ENCODE measurements around the gene SLC22A16. TPM values are rescaled to one million over a fixed set of nuclear protein-coding genes. Genes with fewer than 3 reads are reported as not detected.

SLC22A16 gene
- total and polyA plus RNA-seq, 10 of the 15 experiments (the other 5 are each of a cell fraction or from before 2014, with no cell fraction given): not detected

- Histone ChIP-seq H3K9ac (ENCODE audit: control insufficient read depth, insufficient read depth, low read length) (no peak overlapping the region), H3K4me1 (ENCODE audit: control insufficient read depth, insufficient read depth, low read length) (no peaks in the 10 kb centered on the region), H3K27me3 (replicated peaks in 1 of 2; ENCODE audit: control insufficient read depth in 2 of 2, insufficient read depth in 2 of 2, low read length in 1 of 2) (no peaks in the 10 kb centered on the region; a peak in 3 of 4 replicates), H3K4me3 (no peak overlapping the region), H3K27ac (ENCODE audit: control insufficient read depth, insufficient read depth) (no peak overlapping the region), H4K20me1 (ENCODE audit: control insufficient read depth, insufficient read depth) (no peaks in the 10 kb centered on the region), H3K36me3 (ENCODE audit: control insufficient read depth in 2 of 2, insufficient read depth in 2 of 2, low read length in 1 of 2) (no peaks in the 10 kb centered on the region), H3K4me2 (ENCODE audit: control insufficient read depth, insufficient read depth) (no peak overlapping the region), H3K79me2 (ENCODE audit: control insufficient read depth, insufficient read depth, low read length) (no peaks in the 10 kb centered on the region), H2AFZ (ENCODE audit: control insufficient read depth, low read depth, low read length) (no peak overlapping the region), H3K9me3 (replicated peaks; ENCODE audit: control insufficient read depth, insufficient read depth, low read length) (no peaks in the 10 kb centered on the region)
- no TSS peak for BruUV-seq (replicated peaks)
- 31% methylated on average over 4 of the region's 4 CpGs for WGBS (ENCODE audit: insufficient coverage, insufficient replicate concordance, low lambda C conversion rate, missing lambda C conversion rate)
- DNase-seq (ENCODE audit: low read depth, low spot score) (no peak), ATAC-seq (no peak), FAIRE-seq (no peak)
- SMC1A ChIA-PET (ENCODE audit: uncharacterized antibody, unreplicated experiment): interaction anchor here (0.6 to 2.1 kb wide), 2 partner anchors 14 to 1110 kb away, joined by 3 to 4 read pairs; no protein-coding TSS in a partner anchor
- CTCF ChIA-PET: no interaction called here
- POLR2A ChIA-PET: no interaction called here
- intact Hi-C loops (cut with micrococcal nuclease; ENCODE audit: unreplicated experiment): no loop called here
- in situ Hi-C loops (cut with MboI): no loop called here
- RAD21 ChIA-PET (ENCODE audit: unreplicated experiment): no interaction called here
- no peak for TF ChIP-seq PRDM15 (CRISPR knock-in tag; IDR thresholded peaks at IDR 0.05)
- TF ChIP-seq USF2 (IDR thresholded peaks at IDR 0.05; ENCODE audit: borderline replicate concordance, low read depth, low read length): no peak
- TF ChIP-seq PBX3 (IDR thresholded peaks at IDR 0.05; ENCODE audit: insufficient replicate concordance, low read depth, low read length): no peak
- no peak for TF ChIP-seq ELK1 (IDR thresholded peaks at IDR 0.05; ENCODE audit: low read depth, low read length)
- no peak for TF ChIP-seq ZBTB11 (CRISPR knock-in tag; IDR thresholded peaks at IDR 0.05)
- TF ChIP-seq PAX5 (IDR thresholded peaks at IDR 0.05; ENCODE audit: borderline replicate concordance, low read depth, low read length): no peak
- TF ChIP-seq ZNF622 (IDR thresholded peaks at IDR 0.05): no peak
- TF ChIP-seq ZBTB40 (IDR thresholded peaks at IDR 0.05; ENCODE audit: borderline replicate concordance): no peak
Measured at GRCh38 chr6:110410511-110410910, 65.9 kb downstream of the SLC22A16 start.

Measured in GM12878 (cell line).